Measurements from ENCODE around the gene SH2D1B.
A peak's percentile ranks its signal among the peaks of the same experiment; 100 is the strongest.
"Not testable (repeated sequence)": the region's sequence is repeated elsewhere in the genome, so short reads cannot be mapped to it uniquely, and the experiment has no call there.

Gene SH2D1B

GRCh38 chr1:162359523-162360236, 52.3 kb downstream of the SH2D1B start:
- in situ Hi-C loops (cut with HindIII; ENCODE audit: low sequenced_read_pairs), result no loop called here
- DNase-seq (ENCODE audit: low read depth, low spot score), result no peak
- no peak overlapping the region for H3K4me3 ChIP-seq (ENCODE audit: low read depth, low read length)
- TF ChIP-seq CTCF (IDR thresholded peaks at IDR 0.05; ENCODE audit: low read depth, low read length), result no peak

- in situ Hi-C loops (cut with HindIII; ENCODE audit: low sequenced_read_pairs), result no loop called here
- TF ChIP-seq CTCF (IDR thresholded peaks at IDR 0.05; ENCODE audit: low read depth, low read length), result no peak
- no peak for DNase-seq (ENCODE audit: low read depth, low spot score)
- no peak overlapping the region for H3K4me3 ChIP-seq (ENCODE audit: low read depth, low read length)
Measured at GRCh38 chr1:162358928-162359327, 53.0 kb downstream of the SH2D1B start.

GRCh38 chr1:162357681-162358266, 54.2 kb downstream of the SH2D1B start:
- in situ Hi-C loops (cut with HindIII; ENCODE audit: low sequenced_read_pairs), result no loop called here
- peak; percentile 45 for TF ChIP-seq CTCF (IDR thresholded peaks at IDR 0.05; ENCODE audit: low read depth, low read length)

GRCh38 chr1:162353702-162354101, 58.2 kb downstream of the SH2D1B start:
- in situ Hi-C loops (cut with HindIII; ENCODE audit: low sequenced_read_pairs), result no loop called here
- no peak for TF ChIP-seq CTCF (IDR thresholded peaks at IDR 0.05; ENCODE audit: low read depth, low read length)
- no peak for DNase-seq (ENCODE audit: low read depth, low spot score)
- no peak overlapping the region for H3K4me3 ChIP-seq (ENCODE audit: low read depth, low read length)

More at GRCh38 chr1:162357681-162358266, 54.2 kb downstream of the SH2D1B start:
- no peak overlapping the region for H3K4me3 ChIP-seq (ENCODE audit: low read depth, low read length)
- peak; percentile 25 for DNase-seq (ENCODE audit: low read depth, low spot score)

GRCh38 chr1:162353078-162353477, 58.9 kb downstream of the SH2D1B start:
- in situ Hi-C loops (cut with HindIII; ENCODE audit: low sequenced_read_pairs), result no loop called here
- no peak for DNase-seq (ENCODE audit: low read depth, low spot score)
- TF ChIP-seq CTCF (IDR thresholded peaks at IDR 0.05; ENCODE audit: low read depth, low read length), result no peak

GRCh38 chr1:162351874-162352273, 60.1 kb downstream of the SH2D1B start:
- in situ Hi-C loops (cut with HindIII; ENCODE audit: low sequenced_read_pairs); H3K4me3 ChIP-seq (ENCODE audit: low read depth, low read length); DNase-seq (ENCODE audit: low read depth, low spot score): not testable (repeated sequence)

More at GRCh38 chr1:162353078-162353477, 58.9 kb downstream of the SH2D1B start:
- H3K4me3 ChIP-seq (ENCODE audit: low read depth, low read length), result no peak overlapping the region

- TF ChIP-seq CTCF (IDR thresholded peaks at IDR 0.05; ENCODE audit: low read depth, low read length), result no peak
- in situ Hi-C loops (cut with HindIII; ENCODE audit: low sequenced_read_pairs), result no loop called here
- DNase-seq (ENCODE audit: low read depth, low spot score), result no peak
- H3K4me3 ChIP-seq (ENCODE audit: low read depth, low read length), result no peak overlapping the region
Measured at GRCh38 chr1:162351246-162351842, 60.6 kb downstream of the SH2D1B start.

Measured in astrocyte of the spinal cord (primary cell).